ENCODE data around the gene MOB1B.

- TF ChIP-seq, protein P1, sequence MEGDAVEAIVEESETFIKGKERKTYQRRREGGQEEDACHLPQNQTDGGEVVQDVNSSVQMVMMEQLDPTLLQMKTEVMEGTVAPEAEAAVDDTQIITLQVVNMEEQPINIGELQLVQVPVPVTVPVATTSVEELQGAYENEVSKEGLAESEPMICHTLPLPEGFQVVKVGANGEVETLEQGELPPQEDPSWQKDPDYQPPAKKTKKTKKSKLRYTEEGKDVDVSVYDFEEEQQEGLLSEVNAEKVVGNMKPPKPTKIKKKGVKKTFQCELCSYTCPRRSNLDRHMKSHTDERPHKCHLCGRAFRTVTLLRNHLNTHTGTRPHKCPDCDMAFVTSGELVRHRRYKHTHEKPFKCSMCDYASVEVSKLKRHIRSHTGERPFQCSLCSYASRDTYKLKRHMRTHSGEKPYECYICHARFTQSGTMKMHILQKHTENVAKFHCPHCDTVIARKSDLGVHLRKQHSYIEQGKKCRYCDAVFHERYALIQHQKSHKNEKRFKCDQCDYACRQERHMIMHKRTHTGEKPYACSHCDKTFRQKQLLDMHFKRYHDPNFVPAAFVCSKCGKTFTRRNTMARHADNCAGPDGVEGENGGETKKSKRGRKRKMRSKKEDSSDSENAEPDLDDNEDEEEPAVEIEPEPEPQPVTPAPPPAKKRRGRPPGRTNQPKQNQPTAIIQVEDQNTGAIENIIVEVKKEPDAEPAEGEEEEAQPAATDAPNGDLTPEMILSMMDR (IDR thresholded peaks at IDR 0.05; ENCODE audit: low read length) = no peak
- no peak for TF ChIP-seq EZH2phosphoT487 (IDR thresholded peaks at IDR 0.05; ENCODE audit: low read length)
Observed at GRCh38 chr4:70984589-70984988, 82.4 kb downstream of the MOB1B start.

All from MM.1S (cell line).